GM18508 (cell line): ENCODE measurements around the gene MAP4K5.

Experiments used
- ATAC-seq: cut with Tn5 transposase; IDR thresholded peaks from one replicate; pipeline ENCODE4 v1.9.1; 2021; ENCODE audit warnings: moderate number of reproducible peaks; ENCODE audit not compliant: insufficient read depth, unreplicated experiment

MAP4K5 gene

DNA sequence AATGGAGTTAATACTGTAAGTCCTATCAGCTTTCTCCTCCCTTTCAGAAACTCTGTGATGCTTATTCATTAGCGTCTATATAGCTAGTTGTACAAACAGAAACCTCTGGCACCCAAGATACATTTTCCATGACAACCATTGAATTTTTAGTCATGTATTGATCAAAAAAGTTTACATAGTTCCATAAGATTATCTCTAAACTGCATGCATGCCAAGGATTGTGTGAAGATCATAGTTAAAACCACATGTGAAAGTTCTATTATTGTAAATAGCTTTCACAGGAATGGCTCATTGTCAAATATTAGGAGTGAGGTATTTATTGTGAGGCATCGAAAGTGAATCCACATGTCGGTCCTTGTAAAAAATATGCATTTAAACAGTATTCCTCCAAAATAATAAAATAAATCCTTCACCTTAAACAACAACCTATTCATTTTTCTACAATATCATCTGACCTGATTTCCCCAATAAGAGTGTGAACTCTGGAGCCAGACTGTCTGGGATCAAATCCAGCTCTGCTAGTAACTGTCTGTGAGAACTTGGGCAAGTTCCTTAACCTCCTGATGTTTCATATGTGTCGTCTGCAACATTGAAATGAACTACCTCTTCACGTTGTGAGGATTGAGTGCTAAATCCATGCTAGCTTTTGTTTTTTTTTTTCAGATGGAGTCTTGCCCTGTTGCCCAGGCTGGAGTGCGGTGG, 125.1 kb downstream of the MAP4K5 start:
- ATAC-seq: no peak

GRCh38 chr14:50403419-50403818, 128.9 kb downstream of the MAP4K5 start:
- no peak for ATAC-seq

DNA sequence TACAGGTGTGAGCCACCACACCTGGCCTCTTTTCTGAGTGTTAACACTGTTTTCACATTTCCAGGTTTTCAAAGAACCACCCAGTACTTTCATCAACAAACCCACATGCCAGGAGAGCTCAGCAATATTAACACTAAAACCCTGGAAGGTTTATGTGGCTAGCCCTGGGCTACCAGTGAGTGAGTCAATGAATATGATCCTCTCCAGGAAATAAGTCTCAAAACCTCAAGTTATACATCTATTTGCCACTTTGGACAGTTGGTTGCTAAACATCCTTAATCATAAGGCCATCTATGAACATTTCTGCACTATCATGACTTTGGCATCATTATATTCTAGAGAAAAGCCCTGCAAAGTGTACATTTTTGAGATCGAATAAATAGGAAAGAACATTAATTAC, 129.4 kb downstream of the MAP4K5 start:
- no peak for ATAC-seq

DNA sequence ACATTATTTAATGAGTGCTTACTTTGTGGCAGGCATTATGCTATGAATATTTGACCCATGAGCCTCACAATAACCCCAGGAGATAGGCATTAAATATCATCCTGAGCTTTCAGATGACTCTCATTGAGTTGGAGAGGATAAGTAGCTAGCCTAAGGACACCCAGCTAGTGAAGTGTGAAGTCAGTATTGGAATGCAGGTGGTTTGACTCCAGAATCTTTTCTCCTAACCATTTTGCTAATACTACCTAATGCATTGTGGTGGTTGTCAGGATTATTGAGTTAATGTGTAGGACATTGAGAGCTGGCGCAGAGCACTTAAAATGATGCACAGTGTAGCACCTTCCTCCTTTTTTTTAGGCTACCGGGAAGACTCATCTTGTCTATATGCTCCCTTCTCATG, 131.9 kb downstream of the MAP4K5 start:
- ATAC-seq: no peak

DNA sequence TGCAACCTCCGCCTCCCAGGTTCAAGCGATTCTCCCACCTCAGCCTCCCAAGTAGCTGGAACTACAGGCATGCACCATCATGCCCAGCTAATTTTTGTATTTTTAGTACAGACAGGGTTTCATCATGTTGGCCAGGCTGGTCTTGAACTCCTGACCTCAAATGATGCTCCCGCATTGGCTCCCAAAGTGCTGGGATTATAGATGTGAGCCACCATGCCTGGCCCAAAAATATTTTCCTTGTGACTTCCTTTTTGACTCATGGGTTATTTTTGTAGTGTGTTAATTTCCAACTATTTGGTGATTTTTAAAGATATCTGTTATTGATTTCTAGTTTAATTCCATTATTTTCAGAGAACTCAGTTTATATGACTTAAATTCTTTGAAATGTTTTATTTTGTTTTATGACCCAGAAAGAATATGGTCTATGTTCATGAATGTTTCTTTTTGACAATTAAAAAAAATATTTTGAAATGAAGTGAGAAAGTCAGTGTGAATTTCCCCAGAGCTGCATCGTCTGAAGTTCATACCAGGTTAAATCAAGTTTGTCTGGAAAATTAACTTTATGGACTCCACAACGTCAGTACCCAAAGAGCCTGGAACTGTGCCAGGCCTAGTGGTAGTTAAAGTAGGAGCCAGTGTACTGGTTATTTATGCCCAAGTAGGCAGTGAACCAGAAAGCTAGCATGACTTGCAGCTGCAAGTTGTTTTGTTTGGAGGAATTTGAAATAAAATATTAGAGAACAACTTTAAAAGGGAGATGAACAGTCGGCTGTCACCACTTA, 132.9 kb downstream of the MAP4K5 start:
- no peak for ATAC-seq

DNA sequence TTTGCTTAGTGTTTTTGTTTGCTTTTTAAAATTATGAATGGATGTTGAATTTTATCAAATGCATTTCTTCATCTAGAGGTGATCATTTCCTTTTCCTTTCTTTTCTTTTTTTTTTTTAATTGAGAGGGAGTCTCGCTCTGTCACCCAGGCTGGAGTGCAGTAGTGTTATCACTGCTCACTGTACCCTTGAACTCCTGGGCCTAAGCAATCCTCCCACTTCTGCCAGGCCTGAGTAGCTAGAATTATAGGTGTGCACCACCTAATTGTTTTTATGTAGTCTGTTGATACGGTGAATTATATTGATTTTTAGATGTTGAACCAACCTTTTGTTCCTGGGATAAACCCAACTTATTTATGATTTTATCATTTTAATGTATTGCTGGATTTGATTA, 134.2 kb downstream of the MAP4K5 start:
- no peak for ATAC-seq

DNA sequence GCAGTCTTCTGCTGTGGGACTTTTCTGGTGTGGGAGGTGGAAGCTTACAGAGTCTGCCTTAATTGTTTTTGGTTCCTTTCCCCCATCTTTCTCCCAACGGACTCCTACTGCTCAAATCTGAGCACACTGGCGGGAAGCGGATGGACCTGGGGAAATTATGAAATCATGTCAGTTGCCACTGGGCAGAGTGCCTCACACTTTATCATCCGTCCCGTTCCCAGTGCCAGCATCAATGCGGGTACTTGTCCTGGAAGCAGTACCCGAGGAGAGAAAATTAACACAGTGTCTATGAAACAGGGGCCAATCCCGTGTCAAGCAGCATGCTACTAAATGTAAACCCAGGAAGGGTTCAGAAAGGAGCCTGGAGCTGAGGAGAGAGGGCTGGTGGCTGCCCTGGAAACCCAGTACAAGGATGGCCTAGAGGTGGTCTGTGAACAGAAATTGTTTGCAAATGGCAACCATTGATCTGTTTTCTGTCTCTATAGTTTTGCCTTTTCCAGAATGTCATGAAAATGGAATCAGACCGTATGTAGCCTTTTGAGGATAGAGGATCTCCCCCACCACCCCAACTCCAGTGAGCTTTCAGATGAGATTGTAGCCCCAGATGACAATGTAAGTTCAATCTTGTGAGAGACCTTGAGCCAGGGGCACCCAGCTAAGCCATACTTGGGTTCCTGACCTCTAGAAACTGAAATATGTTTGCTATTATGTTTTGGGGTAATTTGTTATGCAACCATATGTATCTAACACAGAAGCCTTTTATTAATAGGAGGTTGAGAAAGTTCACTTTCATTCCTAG, 134.8 kb downstream of the MAP4K5 start:
- no peak for ATAC-seq

- ATAC-seq: no peak
Measured at GRCh38 chr14:50396631-50397389, 135.6 kb downstream of the MAP4K5 start, which contains the start of gene CDKL1. Gene CDKL1, minus strand, starts transcription at chr14:50396881. Its CDS starts 1,013 bp downstream, at chr14:50395868.

DNA sequence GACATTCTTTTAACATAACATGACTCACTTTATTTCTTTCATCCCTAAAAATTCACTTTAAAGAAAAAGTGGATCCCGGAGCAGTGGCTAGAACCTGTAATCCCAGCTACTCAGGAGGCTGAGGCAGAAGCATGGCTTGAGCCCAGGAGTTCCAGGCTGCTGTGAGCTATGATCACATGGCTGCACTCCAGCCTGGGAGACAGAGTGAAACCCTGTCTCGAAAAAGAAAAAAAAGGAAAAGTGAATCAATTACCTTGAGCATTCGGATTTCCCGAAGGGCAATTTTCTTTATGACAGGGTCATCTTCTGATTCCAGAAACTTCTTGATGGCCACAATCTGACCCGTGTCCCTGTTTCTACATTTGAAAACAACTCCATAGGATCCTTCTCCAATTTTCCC, 136.9 kb downstream of the MAP4K5 start:
- no peak for ATAC-seq

GRCh38 chr14:50394713-50395112, 137.7 kb downstream of the MAP4K5 start:
- ATAC-seq: no peak

- no peak for ATAC-seq
Measured at GRCh38 chr14:50389668-50390441, 142.5 kb downstream of the MAP4K5 start.

DNA sequence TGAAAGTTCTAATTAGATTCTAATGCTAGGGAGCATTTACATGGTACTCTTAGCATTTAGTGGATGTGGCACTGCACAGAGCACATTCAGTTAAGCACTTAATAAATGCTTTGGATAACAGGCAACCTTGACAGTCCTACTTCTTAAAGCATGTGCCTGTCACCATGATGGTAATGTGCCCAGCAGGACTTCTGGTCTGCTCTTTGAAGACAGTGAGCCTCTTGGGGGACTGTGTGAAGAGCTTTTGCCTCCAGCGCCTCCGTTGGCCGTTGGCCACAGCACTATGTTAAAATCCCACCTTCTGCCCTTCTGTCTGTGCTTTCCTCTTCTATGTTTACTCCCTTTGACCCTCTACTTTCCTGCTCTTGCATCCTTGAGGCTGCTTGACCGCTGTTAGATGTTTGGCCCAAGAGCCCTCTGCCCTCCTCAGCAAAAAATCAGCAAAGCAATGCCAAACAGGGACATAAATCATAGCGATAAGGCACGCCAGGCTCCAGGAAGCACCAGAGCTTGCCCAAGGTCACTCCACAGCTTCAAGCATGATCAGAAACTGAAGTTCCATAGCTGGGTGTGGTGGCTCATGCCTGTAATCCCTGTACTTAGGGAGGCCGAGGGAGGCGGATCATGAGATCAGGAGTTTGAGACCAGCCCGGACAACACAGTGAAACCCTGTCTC, 144.0 kb downstream of the MAP4K5 start:
- ATAC-seq: no peak

- ATAC-seq: no peak
Measured at GRCh38 chr14:50387548-50387947, 144.8 kb downstream of the MAP4K5 start.

DNA sequence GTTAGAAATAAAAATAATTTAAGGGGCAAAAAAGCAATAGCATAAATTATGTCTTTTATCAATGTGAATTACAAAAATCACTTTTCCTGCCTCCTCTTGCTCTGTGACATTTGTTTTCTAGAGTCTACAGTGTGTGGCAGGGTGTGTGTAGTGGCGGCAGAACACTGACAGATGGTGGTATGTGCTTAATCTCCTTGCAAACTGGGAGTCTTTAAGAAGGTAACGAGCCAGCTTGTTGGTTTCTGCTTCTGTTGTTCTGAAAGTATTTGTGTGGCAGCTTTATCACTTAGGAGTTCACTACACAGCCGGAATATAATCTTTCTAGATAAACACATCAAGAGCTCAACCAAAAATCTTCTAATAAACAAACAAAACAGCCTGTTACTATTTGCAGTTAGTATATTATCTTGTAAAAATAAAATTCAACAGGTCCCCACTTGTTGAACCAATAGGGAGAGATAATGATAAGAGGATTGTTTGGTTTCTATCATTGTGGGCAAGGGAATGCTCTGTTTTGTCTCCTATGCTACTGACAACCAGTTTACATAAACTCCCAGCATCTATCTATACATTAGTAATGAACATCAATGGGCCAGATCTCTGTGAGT, 148.6 kb downstream of the MAP4K5 start:
- no peak for ATAC-seq

DNA sequence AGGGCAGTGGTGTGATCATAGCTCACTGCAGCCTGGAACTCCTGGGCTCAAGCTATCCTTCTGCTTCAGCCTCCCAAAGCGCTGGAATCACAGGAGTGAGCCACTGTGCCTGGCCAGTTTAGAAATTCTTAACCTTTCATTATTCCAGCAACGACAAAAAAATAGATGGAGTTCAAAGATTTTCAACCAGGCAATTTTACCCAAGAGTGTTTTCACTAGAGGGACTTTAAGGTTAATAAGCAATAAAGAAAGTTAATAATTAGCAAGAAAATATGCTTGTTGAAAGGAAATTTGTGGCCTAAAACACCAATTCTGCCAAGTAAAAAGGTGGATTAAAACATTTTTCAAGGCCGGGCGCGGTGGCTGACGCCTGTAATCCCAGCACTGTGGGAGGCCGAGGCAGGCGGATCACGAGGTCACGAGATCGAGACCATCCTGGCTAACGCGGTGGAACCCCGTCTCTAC, 150.5 kb downstream of the MAP4K5 start:
- no peak for ATAC-seq

DNA sequence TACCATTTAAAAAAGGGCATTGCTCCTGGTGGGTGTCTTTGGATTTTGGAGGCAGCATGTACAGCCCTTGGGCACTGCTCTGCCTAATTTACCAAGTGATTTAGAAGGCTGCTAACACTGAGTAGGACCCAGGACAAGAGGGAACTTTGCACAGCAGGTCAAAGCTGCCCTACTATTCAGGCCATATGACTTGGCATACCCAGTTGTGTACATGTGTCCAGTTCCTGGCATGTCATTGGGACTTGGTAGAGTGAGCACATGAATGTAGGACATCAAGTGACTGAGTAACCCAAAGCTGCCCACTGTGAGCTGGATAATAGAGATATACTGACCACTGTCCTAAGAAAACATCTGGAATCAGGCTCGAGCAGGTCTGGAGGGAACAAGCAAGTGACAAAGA, 151.4 kb downstream of the MAP4K5 start:
- ATAC-seq: no peak

DNA sequence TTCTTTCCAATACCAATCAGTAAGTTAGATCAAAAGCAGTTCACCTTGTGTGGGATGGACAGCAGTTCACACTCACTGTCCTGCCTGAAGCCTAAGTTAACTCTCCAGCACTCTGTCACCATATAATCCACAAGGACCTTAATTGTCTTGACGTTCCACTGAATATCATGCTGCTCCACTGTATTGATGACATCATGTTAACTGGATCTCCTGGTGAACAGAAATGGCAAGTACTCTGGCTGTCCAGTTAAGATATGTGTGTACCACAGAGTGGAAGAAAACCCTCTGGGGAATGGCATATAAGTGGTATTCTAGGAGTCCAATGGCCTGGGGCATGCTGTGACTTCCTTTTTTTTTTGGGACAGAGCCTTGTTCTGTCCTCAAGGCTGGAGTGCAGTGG, 151.9 kb downstream of the MAP4K5 start:
- ATAC-seq: no peak

GRCh38 chr14:50379563-50379962, 152.8 kb downstream of the MAP4K5 start:
- no peak for ATAC-seq
